Transverse colon (tissue), 4 donors: ENCODE measurements around the gene POLRMT. TPM values are rescaled to one million over a fixed set of nuclear protein-coding genes. Genes with fewer than 3 reads are reported as not detected.
"Not testable (repeated sequence)": the region's sequence is repeated elsewhere in the genome, so short reads cannot be mapped to it uniquely, and the experiment has no call there.

ENCODE experiments used
- DNase-seq: peaks from one replicate; pipeline ENCODE4 v3.0.0-alpha.2; 2019
- H3K27ac ChIP-seq, 4 donors: fragments of 200-600 bp; sonication (generic); 2 replicates each; pipeline ENCODE4 v1.5.1; 2016 to 2018; ENCODE audit warnings: inconsistent platforms in 4 of 4
- H3K27me3 ChIP-seq: fragments of 200-600 bp; sonication (generic); 2 replicates; pipeline ENCODE4 v1.5.1; 2017; ENCODE audit warnings: inconsistent platforms
- H3K36me3 ChIP-seq, 4 donors: fragments of 200-600 bp; sonication (generic); 2 replicates each; pipeline ENCODE4 v1.5.1; 2017 to 2019; ENCODE audit warnings: inconsistent platforms in 4 of 4
- H3K4me1 ChIP-seq, 4 donors: fragments of 200-600 bp; sonication (generic); 2 replicates each; pipeline ENCODE4 v1.5.1; 2017 to 2020; ENCODE audit warnings: inconsistent platforms in 4 of 4
- H3K4me3 ChIP-seq, 4 donors: fragments of 200-600 bp; sonication (generic); 1 replicate in 1 of 4; 2 replicates in 3 of 4; pipeline versions ENCODE4 v1.5.1 to v1.6.1; 2017 to 2019; ENCODE audit warnings: inconsistent platforms in 4 of 4
- H3K9me3 ChIP-seq, 2 donors: fragments of 200-600 bp; sonication (generic); 2 replicates each; pipeline ENCODE4 v1.5.1; 2017 to 2019; ENCODE audit warnings: inconsistent platforms in 2 of 2
- EP300 ChIP-seq: sonication (generic); formaldehyde crosslinking; IDR thresholded peaks from one replicate; pipeline ENCODE4 v1.6.1; 2017; ENCODE audit warnings: antibody characterized with exemption, low read depth
- POLR2A ChIP-seq: fragments of 450-650 bp; IDR thresholded peaks from one replicate; pipeline ENCODE4 v1.6.1; 2016; ENCODE audit warnings: antibody characterized with exemption, mild to moderate bottlenecking, moderate library complexity
- POLR2AphosphoS5 ChIP-seq, 3 donors: sonication (generic); formaldehyde crosslinking; IDR thresholded peaks; one replicate each; pipeline ENCODE4 v1.6.1; 2016; ENCODE audit warnings: antibody characterized with exemption in 3 of 3
- WGBS, 2 donors: methylation state at CpG; one replicate each; pipeline ENCODE4 v1.1.5; 2018; ENCODE audit warnings: low coverage in 1 of 2; 5-methylcytosine and 5-hydroxymethylcytosine counted together
- in situ Hi-C, 4 donors: fragments of 200-750 bp; cut with MboI; loops; one replicate each; pipeline versions ENCODE4 v1.15.0 to v1.15.1; 2017; ENCODE audit warnings: low sequenced_read_pairs in 3 of 4, low pct_ligation_motif_present in 1 of 4, low pct_unique_long_range_greater_than_20kb in 1 of 4
- intact Hi-C: fragments of 100-400 bp; cut with DNase I; formaldehyde crosslinking; loops from one replicate; pipeline ENCODE4 v1.15.1; 2023; ENCODE audit warnings: low total_unique reads
- total RNA-seq, 4 donors: library from RNA; depleted of rRNA; stranded (reverse); fragments of >200 nt; gene quantifications; one replicate each; pipeline ENCODE4 v1.1.0, GENCODE V29; 2016
- TF ChIP-seq, protein P1 (sequence below), 5 experiments: fragments of 200-600 bp in 3 of 5; fragments of 450-650 bp in 2 of 5; sonication (generic) in 3 of 5; IDR thresholded peaks; 1 replicate in 2 of 5; 2 replicates in 3 of 5; pipeline ENCODE4 v1.5.1; 2016 to 2017; ENCODE audit warnings: antibody characterized with exemption in 5 of 5, inconsistent platforms in 3 of 5, mild to moderate bottlenecking in 2 of 5, moderate library complexity in 1 of 5

POLRMT gene
- total RNA-seq, 4 donors from 2014 or later, result 45.9 to 114 (median 63.9) TPM

DNA sequence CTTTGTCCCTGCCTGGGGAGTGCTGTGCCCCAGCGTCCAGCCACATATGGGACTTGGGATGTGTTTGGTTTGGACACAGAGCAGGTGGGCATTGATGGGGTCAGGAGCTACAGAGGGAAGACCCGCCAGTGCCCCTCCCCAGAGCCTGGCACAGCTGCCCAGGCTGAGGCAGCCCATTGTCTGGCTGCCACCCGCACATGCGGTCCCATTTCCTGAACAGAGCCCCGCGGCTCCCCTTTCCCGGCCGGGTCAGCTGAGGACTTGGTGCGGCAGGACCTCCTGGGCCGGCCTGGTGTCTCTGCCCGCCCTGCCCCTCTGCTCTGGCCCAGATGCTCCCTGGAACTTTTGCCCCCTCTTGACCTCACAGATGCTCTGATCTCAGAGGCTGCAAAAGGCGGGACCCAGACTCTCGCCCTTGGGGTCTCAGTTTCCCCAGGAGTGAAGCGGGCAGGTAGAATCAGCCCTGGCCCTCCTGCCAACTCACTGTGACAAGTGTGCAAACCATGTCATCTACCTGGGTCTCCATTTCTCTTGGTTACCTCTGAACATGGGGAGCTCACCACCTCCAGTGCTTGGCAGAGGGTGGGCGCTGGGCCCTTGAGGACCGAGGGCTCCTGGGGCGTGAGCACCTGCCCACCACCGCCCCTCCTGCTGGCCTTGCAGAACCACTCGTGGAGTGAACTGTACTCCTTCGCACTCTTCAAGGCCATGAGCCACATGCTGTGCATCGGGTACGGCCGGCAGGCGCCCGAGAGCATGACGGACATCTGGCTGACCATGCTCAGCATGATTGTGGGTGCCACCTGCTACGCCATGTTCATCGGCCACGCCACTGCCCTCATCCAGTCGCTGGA is 25.8 kb downstream of the POLRMT start:
- H3K36me3 ChIP-seq, result no peaks in the 10 kb centered on the region
- intact Hi-C loops, result no loop called here
- H3K27me3 ChIP-seq, result peaks cover 32% of the 10 kb centered on the region
- no peak for DNase-seq
- 76% methylated on average over 25 of the region's 30 CpGs; no CpG with 5 or more reads in 1 of the 2 donors for WGBS, 2 donors
- H3K4me3 ChIP-seq, result no peak overlapping the region
- H3K9me3 ChIP-seq, result no peaks in the 10 kb centered on the region
- H3K4me1 ChIP-seq, result peaks cover 0 to 21% (median 5%) of the 10 kb centered on the region in 4 donors
- in situ Hi-C loops, result no loop called here
- TF ChIP-seq POLR2A (no peak), POLR2AphosphoS5 (IDR thresholded peaks at IDR 0.05) (no peak), EP300 (no peak)
- TF ChIP-seq, protein P1, sequence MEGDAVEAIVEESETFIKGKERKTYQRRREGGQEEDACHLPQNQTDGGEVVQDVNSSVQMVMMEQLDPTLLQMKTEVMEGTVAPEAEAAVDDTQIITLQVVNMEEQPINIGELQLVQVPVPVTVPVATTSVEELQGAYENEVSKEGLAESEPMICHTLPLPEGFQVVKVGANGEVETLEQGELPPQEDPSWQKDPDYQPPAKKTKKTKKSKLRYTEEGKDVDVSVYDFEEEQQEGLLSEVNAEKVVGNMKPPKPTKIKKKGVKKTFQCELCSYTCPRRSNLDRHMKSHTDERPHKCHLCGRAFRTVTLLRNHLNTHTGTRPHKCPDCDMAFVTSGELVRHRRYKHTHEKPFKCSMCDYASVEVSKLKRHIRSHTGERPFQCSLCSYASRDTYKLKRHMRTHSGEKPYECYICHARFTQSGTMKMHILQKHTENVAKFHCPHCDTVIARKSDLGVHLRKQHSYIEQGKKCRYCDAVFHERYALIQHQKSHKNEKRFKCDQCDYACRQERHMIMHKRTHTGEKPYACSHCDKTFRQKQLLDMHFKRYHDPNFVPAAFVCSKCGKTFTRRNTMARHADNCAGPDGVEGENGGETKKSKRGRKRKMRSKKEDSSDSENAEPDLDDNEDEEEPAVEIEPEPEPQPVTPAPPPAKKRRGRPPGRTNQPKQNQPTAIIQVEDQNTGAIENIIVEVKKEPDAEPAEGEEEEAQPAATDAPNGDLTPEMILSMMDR (IDR thresholded peaks at IDR 0.05), result no peak
- H3K27ac ChIP-seq, result no peak overlapping the region

DNA sequence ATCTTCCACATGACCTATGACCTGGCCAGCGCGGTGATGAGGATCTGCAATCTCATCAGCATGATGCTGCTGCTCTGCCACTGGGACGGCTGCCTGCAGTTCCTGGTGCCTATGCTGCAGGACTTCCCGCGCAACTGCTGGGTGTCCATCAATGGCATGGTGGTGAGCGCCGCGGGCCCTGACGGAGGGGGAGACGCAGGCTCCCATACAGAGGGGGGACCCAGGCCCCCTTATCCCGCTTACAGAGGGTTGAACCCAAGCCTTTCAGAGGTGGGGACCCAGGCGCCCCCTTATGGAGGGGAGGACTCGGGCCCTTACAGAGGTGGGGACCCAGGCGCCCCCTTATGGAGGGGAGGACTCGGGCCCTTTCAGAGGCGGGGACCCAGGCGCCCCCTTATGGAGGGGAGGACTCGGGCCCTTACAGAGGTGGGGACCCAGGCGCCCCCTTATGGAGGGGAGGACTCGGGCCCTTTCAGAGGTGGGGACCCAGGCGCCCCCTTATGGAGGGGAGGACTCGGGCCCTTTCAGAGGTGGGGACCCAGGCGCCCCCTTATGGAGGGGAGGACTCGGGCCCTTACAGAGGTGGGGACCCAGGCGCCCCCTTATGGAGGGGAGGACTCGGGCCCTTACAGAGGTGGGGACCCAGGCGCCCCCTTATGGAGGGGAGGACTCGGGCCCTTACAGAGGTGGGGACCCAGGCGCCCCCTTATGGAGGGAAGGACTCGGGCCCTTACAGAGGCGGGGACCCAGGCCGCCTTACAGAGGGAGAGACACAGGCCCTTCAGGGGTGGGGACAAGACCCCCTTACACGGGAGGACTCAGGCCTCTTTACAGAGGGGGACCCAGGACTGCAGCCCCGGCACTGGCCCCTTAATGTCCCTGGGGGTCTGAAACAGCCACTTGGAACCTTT is 28.0 kb downstream of the POLRMT start:
- in situ Hi-C loops, DNase-seq, intact Hi-C loops, H3K4me3 ChIP-seq, H3K36me3 ChIP-seq, H3K9me3 ChIP-seq, H3K27ac ChIP-seq: not testable (repeated sequence)
- Histone ChIP-seq H3K4me1 (peaks cover 0 to 11% (median under 1%) of the 10 kb centered on the region in 4 donors), H3K27me3 (peaks cover 18% of the 10 kb centered on the region)
- WGBS, 2 donors, result 81% methylated on average over 20 of the region's 34 CpGs; no CpG with 5 or more reads in 1 of the 2 donors

DNA sequence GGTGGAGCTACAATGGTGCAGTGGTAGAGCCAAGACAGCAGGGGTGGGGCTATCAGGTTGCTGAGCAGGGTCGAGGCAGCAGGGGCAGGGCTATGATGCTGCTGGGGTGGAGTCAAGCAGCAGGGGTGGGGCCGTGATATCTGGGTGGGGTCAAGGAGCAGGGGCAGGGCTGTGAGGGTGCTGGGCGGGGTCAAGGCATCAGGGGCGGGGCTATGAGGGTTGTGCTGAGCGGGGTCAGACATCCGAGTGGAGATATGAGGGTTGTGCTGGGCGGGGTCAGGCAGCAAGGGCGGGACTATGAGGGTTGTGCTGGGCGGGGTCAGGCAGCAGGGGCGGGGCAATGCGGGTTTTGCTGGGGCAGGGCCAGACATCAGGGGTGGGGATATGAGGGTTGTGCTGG is 29.0 kb downstream of the POLRMT start:
- intact Hi-C loops (no loop called here), in situ Hi-C loops (no loop called here)
- DNase-seq, result no peak
- TF ChIP-seq POLR2AphosphoS5 (IDR thresholded peaks at IDR 0.05) (no peak), EP300 (no peak), POLR2A (no peak)
- TF ChIP-seq, protein P1 (IDR thresholded peaks at IDR 0.05), result no peak
- H3K27me3 ChIP-seq, result peaks cover 8% of the 10 kb centered on the region
- H3K27ac ChIP-seq, result no peak overlapping the region
- H3K4me3 ChIP-seq, result no peak overlapping the region
- H3K36me3 ChIP-seq, result no peaks in the 10 kb centered on the region
- no peaks in the 10 kb centered on the region for H3K9me3 ChIP-seq
- WGBS, 2 donors, result 52% methylated on average over 11 of the region's 11 CpGs; no CpG with 5 or more reads in 1 of the 2 donors
- H3K4me1 ChIP-seq, result peaks cover 0 to 3% (median 0%) of the 10 kb centered on the region in 4 donors

DNA sequence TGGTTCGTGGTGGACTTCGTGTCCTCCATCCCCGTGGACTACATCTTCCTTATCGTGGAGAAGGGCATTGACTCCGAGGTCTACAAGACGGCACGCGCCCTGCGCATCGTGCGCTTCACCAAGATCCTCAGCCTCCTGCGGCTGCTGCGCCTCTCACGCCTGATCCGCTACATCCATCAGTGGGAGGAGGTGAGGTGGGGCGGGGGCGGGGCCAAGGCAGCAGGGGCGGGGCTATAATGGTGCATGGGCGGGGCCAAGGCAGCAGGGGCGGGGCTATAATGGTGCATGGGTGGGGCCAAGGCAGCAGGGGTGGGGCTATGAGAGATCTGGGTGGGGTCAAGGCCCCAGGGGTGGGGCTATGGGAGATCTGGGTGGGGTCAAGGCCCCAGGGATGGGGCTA is 29.6 kb downstream of the POLRMT start:
- H3K27ac ChIP-seq, intact Hi-C loops, DNase-seq, H3K4me1 ChIP-seq, H3K27me3 ChIP-seq, in situ Hi-C loops, H3K9me3 ChIP-seq, H3K4me3 ChIP-seq, H3K36me3 ChIP-seq: not testable (repeated sequence)
- 91% methylated on average over 18 of the region's 20 CpGs; no CpG with 5 or more reads in 1 of the 2 donors for WGBS, 2 donors

DNA sequence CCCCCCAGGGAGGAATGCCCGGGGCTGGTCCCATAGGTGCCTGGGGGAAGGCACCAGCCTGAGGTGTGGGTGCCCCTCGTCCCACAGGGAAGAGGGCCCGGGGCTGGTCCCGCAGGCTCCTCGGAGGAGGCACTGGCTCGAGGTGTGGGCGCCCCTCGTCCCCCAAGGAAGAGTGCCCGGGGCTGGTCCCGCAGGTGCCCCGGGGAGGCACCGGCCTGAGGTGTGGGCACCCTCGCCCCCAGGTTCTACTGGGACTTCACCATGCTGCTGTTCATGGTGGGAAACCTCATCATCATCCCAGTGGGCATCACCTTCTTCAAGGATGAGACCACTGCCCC is 30.1 kb downstream of the POLRMT start:
- H3K36me3 ChIP-seq, intact Hi-C loops, H3K9me3 ChIP-seq, H3K27ac ChIP-seq, in situ Hi-C loops, H3K4me3 ChIP-seq, DNase-seq, H3K27me3 ChIP-seq, H3K4me1 ChIP-seq: not testable (repeated sequence)
- 76% methylated on average over 12 of the region's 13 CpGs; no CpG with 5 or more reads in 1 of the 2 donors for WGBS, 2 donors
